NCI-H146 treated with DMSO at 0.1 percent for 48 hours (cell line): ENCODE results near the gene CARS2.
"Not testable (repeated sequence)": the region's sequence is repeated elsewhere in the genome, so short reads cannot be mapped to it uniquely, and the experiment has no call there.

Experiments used
- DNase-seq: peaks from one replicate; lab custom pipeline; 2025; ENCODE audit not compliant: unreplicated experiment; lab: John Stamatoyannopoulos, UW

CARS2 gene, protein sequence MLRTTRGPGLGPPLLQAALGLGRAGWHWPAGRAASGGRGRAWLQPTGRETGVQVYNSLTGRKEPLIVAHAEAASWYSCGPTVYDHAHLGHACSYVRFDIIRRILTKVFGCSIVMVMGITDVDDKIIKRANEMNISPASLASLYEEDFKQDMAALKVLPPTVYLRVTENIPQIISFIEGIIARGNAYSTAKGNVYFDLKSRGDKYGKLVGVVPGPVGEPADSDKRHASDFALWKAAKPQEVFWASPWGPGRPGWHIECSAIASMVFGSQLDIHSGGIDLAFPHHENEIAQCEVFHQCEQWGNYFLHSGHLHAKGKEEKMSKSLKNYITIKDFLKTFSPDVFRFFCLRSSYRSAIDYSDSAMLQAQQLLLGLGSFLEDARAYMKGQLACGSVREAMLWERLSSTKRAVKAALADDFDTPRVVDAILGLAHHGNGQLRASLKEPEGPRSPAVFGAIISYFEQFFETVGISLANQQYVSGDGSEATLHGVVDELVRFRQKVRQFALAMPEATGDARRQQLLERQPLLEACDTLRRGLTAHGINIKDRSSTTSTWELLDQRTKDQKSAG

GRCh38 chr13:110705826-110706569 lies at the start of gene CARS2:
Gene CARS2 (minus strand): TSS chr13:110706116. CDS start chr13:110706093, 23 bp downstream.
- DNase-seq: peak; percentile 97

DNA sequence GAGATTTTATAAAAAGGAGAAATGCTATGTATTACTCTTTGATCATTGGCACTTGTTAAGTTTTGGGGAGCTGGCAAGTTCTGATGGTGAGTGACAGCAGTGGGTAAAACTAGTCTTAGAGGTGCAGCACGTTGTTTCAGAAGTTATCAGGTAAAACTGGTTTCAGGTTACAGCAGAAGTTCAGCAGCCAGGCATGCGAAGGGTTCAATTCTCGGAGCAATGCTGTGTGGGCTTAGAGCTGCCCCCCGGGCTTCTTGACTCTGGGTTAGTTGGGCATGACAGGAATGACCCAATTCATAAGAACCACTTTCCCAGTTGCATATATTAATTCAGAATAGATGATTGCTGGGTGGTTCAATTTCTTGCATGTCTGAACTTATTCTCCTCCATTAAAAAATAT lies 42.4 kb upstream of the CARS2 start:
- DNase-seq: no peak

DNA sequence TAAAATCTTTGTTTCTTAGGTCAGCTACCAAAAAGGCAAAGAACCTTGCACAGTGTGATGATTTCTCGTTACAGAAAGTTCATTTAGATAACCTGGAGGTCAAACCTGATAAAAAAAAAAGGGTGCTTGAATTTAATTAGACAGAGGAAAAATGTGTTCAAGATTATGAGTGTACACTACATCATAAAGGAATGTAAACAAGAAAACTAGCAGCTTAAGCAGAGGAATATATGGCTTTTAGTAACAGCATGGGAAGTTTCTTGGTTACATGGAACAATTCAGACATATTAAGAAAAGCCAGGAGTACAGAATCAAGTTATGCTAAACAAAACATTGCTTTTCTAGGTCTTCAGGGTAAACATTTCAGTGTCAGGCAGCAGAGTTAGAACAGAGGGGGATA lies 40.5 kb upstream of the CARS2 start:
- DNase-seq: no peak

GRCh38 chr13:110743687-110744086 lies 37.8 kb upstream of the CARS2 start:
- DNase-seq: no peak

DNA sequence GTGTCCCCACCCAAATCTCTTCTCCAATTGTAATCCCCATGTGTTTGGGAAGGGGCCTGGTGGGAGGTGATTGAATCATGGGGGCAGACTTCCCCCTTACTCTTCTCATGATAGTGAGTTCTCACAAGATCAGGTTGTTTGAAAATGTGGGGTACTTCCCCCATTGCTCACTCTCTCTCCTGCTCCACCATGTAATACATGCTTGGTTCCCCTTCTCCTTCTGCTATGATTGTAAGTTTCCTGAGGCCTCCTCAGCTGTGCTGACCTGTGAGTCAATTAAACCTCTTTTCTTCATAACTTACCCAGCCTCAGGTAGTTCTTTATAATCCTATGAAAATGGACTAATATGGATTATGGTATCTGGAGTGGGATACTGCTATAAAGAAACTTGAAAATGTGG lies 31.6 kb upstream of the CARS2 start:
- no peak for DNase-seq

DNA sequence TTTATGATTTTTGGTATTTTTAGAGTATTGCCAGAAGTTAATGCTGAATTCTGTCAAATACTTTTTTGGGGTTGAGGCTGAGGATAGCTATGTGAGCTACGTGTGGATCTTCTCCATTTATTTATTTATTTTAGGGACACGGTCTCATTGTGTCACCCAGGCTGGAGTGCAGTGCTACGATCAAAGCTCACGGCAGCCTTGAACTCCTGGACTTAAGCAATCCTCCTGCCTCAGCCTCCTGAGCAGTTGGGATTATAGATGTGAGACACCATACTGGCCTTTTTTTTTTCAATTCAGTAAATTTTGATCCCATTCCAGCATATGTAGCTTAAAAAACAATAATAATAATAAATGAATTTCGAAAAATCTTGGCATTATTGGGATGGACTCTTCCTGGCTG lies 28.6 kb upstream of the CARS2 start:
- no peak for DNase-seq

GRCh38 chr13:110731072-110731471 lies 25.2 kb upstream of the CARS2 start:
- no peak for DNase-seq

DNA sequence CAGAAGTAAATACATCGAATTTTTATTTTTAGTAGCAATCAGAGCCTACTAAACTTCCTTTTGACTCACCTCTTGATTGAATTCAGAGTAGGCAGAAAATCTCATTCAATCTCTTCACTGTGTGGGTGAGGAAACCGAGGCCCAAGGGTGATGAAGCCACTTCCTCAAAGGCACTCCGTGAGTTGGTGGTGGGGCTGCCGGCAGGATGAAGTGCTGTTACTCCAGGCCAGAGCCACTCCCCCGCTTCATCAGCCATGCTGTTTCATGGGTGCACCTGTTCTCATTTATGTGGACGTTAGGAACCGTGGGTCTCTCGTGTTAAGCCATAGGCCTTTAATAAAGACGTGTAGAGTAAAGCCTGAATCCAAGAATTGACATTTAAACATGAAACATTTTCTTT lies 20.8 kb upstream of the CARS2 start:
- no peak for DNase-seq

GRCh38 chr13:110726153-110726552 lies 20.2 kb upstream of the CARS2 start:
- DNase-seq: not testable (repeated sequence)

DNA sequence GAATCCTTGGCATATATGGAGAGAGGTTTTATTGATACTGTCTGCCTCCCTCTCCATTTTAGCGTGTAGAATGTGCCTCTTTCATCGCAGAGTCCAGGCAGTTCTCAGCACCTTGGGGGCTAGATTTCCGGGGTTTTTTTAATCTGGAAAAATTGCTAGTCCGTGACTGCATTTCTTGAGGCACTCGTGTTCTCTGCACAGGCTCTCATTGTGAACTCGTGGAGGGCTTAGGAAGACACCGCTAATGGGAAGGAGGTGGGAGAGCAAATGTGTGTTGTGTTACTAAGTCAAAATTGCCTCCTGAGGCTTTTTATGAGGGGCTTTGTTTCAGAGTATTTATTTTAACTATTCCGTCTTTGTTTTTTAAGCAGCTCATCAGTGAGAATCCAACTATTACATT lies 17.7 kb upstream of the CARS2 start:
- DNase-seq: no peak

DNA sequence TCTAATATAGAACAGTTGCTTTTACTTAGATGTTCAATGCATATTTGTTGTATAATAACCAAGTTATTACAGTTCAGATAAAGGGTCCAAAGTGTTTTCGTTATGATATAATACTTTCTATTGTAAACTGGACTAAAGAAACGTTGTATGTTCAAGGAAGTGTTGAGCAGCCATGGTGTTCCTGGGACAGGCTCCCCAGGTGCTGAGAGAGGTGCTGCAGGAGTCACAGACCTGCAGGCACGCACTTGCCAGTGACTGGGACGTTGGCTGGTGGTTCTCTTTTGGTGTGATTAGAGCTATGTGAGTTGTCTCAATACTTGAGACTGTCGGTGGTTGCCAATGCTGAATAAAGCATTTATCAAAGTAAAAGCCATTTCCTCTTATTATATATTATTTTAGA lies 17.1 kb upstream of the CARS2 start:
- DNase-seq: no peak

DNA sequence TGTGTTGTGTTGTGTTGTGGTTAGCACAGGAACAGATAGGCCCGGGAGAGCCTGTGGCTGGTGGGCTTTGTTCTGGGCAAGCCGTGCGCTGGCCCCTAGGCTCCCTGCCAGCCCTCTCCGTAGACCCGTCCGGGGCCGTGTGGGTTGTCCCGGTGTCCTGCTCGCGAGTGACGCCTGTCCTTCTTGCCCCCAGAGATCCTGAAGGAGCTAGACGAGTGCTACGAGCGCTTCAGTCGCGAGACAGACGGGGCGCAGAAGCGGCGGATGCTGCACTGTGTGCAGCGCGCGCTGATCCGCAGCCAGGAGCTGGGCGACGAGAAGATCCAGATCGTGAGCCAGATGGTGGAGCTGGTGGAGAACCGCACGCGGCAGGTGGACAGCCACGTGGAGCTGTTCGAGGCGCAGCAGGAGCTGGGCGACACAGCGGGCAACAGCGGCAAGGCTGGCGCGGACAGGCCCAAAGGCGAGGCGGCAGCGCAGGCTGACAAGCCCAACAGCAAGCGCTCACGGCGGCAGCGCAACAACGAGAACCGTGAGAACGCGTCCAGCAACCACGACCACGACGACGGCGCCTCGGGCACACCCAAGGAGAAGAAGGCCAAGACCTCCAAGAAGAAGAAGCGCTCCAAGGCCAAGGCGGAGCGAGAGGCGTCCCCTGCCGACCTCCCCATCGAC lies 13.3 kb upstream of the CARS2 start:
- no peak for DNase-seq

DNA sequence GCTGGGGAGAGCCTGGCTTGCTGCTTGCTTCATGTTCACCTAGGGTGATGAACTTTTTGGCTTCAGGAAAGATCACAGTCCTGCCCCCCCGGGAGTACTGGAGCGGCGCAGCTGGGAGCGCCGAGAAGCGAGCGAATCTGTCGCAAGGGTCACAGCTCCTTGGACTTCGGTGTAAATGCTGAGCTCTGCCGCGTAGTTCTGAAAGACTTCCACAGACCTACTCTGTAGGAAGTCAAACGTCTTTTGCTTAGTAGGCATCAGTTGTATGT lies 10.3 kb upstream of the CARS2 start:
- DNase-seq: no peak

GRCh38 chr13:110715395-110716246 lies 9.7 kb upstream of the CARS2 start:
- peak; percentile 100 for DNase-seq

GRCh38 chr13:110714797-110715394 lies 9.0 kb upstream of the CARS2 start:
- DNase-seq: peak; percentile 75

DNA sequence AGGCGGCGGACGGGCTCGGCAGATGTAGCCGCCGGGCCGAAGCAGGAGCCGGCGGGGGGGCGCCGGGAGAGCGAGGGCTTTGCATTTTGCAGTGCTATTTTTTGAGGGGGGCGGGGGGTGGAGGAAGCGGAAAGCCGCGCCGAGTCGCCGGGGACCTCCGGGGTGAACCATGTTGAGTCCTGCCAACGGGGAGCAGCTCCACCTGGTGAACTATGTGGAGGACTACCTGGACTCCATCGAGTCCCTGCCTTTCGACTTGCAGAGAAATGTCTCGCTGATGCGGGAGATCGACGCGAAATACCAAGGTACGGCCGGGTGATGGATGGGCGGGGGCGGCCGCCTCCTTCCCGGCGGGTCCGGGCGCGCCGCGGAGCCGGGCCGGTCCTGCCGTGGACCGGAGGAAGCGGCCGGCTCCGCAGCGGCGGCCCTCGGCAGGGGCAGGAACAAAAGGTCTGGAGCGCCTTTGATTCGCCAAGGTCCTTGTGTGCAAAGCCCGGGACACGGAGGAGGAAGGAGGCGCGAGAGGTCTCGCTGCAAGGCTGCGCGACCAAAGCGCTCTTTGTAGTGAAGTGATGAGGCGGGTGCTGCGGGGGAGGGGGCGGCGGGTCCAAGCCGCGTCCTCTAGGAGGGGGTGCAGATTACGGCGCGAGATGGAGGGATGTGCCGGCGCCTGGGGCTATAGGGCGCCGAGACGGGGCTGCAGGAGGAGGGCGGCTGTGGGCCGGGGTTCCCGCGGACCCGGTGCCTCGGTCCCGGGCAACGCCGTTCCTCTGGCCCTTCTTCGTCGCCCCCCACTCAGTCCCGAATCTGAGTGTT lies 8.3 kb upstream of the CARS2 start:
- DNase-seq: peak; percentile 11

- no peak for DNase-seq
These were observed 7.7 kb upstream of the CARS2 start, which contains the start of gene ING1 for GRCh38 chr13:110713642-110713952. Gene ING1 (plus strand): TSS chr13:110713700. CDS start chr13:110714150, 450 bp downstream.

DNA sequence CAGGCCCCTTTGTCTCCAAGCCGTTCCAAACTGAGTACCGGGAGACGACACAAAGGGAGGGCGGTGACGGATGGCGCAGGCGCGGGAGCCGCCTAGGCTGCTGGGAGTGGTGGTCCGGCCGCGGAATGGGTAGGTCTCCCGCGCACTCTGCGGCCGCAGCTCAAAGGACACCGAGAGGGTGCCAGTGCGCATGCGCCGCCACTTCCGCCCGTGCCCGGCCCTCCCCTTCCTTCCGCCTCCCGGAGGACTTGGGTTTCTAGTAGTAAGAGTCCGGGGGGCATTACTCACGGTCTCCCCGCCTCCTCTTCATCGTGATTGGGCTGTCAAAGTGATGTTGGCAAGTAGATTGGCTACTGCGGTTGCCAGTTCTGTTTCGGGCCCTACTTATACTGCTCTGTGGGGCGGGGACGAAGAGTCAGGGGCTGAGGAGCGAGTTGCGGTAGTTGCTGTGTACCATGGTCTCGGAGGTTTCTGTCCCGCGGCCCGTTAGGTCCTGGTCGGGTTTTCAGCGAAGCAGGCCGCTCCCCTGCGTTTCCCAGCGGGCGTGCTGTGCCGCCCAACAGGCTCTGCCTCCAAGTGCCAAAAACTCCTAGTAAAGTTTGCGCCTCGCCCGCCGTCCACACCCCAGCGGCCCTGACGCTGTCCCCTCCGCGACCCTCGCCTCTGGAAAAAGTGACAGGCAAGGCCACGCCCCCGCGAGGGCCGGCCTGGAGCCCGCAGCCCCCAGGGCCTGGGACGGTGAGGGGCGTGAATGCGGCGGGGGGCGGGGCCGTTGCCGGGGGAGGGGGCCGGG lies 7.1 kb upstream of the CARS2 start:
- DNase-seq: peak; percentile 98
